Smooth muscle cell of the brain vasculature (primary cell): ENCODE data around the gene IPO4.
"Not testable (repeated sequence)": the region's sequence is repeated elsewhere in the genome, so short reads cannot be mapped to it uniquely, and the experiment has no call there.

Experiments used
- DNase-seq: peaks from one replicate; pipeline ENCODE4 v3.0.0-alpha.2; 2012; ENCODE audit warnings: low read depth, low spot score

IPO4 gene

DNA sequence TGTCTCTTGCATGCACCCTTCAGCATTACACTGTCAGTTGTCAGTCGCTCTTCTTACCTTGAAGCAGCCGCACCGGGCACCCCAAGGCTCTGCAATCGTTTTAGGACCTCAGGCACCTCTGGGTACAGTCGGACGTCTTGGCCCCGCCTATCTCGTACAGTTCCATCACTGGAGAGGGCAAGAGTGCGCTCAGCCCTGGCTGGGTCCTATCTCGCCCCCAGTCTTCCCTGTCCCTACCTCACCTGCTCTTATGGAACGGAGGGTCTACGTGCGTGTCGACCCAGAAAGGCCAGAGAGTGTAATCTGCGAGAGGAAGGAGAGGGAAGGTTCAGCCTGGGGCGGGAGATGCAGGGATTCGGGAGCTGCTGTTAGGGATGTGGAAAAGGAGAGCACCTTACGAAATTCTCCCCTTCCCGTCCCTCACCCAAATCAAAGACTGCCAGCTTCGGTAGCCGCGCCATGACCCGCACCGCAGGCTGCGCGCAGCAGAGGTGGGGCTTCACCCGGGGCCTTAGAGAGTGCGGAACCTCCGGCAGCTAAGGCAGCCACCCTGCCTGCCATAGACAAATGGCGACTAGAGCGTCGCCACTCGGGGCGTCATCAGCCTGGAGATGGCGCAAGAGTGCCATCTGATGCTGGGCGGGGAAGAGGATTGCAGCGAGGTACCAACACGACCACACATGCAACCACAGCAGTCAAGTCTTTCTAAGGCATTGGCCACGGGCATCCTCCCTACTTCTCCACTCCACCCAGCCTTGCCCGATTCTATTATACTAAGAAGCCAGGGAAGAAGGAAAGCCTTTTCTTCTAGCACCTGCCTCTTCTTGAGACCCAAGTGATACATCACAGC, 27.1 kb upstream of the IPO4 start, which contains the start of gene MDP1:
Gene MDP1, minus strand, starts transcription at position 572 of the 850 bp plus-strand sequence. Its CDS starts 111 bp downstream, at position 461.
- DNase-seq, result peak; percentile 66

DNA sequence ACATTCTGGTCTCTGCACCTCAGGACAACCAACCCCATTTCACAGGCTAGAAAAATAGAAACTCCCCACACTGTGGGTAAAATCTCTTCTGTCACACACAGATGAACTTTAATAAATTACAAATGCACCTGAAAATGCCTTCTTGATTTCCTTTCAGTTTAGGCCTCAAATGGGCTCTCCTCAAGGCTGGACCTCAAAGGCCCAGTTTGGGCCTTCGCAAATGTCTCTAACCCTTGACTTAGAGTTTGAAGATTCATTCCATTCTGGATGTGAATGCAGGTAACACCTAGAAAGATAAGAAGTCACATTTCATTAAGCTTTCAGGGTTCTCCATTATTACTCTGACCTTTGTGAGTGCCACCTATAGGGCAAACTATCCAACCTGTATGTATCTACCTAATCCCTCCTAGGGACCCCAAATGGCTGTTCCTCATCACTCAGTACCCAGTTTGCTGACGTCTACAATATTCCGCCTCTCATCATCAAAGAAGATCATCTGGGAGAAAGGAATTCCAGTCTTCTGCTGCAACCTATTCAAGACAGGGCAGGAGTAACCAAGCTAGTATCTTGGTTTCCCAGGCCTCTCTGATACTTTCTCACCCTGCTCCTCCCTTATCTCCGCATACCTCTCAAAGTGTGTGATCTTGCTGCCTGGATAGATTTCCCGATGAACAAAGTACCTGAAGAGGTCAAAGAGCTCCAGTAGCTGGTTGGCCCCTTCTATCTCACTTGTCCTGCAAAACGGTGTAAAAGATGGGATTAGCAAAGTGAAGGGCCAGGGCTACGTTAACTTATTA, 25.4 kb upstream of the IPO4 start:
- no peak for DNase-seq

DNA sequence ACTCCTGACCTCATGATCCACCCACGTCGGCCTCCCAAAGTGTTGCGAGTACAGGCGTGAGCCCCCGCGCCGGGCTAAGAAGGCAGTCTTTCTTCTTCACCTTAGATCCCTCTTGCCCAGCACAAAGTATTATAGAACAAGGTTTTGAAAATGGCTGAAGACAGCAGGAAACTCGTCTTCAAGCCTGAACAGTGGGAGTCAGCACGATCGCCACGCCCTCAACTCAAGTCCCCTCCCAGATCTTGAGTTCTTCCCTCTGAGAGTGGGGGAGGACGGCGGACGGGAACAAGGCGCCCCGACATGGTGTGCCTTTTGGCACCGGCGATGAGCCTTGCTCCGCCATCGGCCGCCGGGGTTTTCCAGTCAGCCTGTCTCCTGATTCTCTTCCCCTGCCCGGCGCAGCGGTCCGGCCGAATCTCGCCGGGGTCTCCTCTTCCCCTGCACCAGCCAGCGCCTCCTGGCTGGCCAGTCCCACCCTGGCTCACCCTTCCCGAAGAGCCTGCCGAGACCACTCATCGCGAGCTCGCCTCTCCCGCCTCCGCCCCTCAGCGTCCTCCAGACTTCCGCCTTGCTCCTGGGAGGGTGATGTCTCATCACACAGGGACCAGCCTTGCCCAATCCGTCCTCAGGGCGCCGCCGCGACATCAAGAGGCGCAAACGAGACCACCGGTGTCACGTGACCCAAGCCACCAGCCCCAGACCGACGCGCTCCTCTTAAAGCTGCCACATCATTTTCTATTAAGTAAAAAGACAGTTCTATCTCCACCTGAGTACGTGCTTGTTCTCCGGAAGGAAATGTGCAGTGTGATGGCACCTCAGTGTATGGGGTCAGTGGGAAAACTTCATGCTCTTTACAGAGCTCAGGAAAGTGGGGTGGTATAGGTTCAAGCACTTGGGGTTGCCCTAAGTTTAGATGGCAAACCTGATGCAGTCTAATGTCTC, 24.6 kb upstream of the IPO4 start, which contains the start of gene CHMP4A:
Gene CHMP4A, minus strand, starts transcription at position 565 of the 942 bp plus-strand sequence. Its CDS starts 49 bp downstream, at position 516.
- peak; percentile 98 for DNase-seq

- no peak for DNase-seq
Observed at GRCh38 chr14:24211311-24211710, 22.7 kb upstream of the IPO4 start.

GRCh38 chr14:24207625-24208024, 19.0 kb upstream of the IPO4 start:
- DNase-seq, result no peak

DNA sequence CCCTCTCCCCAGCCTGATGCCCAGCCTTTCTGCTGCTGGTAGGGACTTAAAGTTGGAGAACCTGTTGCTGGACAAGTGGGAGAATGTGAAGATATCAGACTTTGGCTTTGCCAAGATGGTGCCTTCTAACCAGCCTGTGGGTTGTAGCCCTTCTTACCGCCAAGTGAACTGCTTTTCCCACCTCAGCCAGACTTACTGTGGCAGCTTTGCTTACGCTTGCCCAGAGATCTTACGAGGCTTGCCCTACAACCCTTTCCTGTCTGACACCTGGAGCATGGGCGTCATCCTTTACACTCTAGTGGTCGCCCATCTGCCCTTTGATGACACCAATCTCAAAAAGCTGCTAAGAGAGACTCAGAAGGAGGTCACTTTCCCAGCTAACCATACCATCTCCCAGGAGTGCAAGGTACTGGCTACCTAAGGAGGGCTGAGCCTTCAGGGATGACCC, 18.5 kb upstream of the IPO4 start:
- no peak for DNase-seq

- no peak for DNase-seq
Observed at GRCh38 chr14:24206260-24207103, 17.9 kb upstream of the IPO4 start.

DNA sequence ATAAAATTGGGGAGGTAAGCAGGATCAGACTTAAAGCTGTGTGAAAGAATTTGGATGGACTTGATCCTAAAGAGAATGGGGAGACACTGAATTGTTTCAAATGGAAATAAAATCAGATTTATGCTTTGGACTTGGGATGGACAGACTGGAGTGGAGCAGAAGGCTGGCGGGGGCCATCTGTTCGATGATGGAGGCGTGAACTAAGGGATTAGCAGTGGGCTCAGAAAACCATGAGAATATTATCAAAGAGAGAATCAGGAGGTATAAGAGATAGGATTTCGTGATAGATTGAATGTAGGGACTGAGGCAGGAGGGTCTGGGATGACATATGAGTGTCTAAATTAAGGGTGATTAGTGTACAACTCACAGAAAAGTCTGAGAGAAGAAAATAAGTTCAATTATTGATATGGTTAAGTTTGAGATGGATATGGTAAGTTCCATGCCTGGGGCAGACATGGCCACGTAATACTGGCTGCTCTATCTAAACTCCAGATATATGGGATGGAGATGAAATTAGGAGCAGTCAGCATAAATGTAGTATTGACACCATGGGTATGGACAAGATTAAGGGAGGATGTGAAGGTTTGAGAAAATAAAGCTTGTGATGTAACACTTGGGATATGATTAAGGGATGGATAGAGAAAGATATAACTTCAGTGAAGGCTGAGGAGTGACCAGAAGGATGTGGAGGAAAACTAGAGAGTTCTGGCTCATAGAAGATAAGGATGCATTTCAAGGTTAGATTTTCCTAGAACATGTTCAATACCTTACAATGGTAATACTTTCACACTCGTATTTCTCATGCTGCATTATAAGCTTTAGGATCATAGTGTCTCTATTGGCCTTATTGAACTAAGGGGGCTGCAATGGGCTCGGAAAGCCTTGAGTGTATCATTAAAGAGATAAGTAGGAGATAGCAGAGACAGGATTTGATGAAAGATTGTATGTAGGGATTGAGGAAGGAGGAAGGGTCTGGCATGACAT, 15.8 kb upstream of the IPO4 start:
- DNase-seq, result no peak

DNA sequence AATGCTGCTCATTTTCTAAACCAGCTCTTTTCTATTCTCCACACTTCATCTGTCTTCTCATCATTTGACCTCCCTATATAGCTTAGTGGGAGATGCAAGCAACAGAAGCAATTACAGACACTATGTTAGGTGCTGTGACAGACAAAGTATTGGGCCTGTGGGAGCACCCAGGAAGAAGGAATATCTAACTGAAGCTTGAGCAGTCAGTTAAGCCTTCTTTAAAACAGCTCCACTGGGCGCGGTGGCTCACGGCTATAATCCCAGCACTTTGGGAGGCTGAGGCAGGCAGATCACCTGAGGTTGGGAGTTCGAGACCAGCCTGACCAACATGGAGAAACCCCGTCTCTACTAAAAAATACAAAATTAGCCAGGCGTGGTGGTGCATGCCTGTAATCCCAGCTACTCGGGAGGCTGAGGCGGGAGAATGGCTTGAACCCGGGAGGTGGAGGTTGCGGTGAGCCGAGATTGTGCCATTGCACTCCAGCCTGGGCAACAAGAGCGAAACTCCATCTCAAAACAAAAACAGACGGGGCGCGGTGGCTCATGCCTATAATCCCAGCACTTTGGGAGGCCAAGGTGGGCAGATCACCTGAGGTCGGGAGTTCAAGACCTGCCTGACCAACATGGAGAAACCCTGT, 14.8 kb upstream of the IPO4 start:
- not testable (repeated sequence) for DNase-seq

GRCh38 chr14:24202538-24202937, 13.9 kb upstream of the IPO4 start:
- DNase-seq, result not testable (repeated sequence)

GRCh38 chr14:24198814-24199524, 10.4 kb upstream of the IPO4 start:
- no peak for DNase-seq

- DNase-seq, result no peak
Observed at GRCh38 chr14:24197056-24197450, 8.4 kb upstream of the IPO4 start.

DNA sequence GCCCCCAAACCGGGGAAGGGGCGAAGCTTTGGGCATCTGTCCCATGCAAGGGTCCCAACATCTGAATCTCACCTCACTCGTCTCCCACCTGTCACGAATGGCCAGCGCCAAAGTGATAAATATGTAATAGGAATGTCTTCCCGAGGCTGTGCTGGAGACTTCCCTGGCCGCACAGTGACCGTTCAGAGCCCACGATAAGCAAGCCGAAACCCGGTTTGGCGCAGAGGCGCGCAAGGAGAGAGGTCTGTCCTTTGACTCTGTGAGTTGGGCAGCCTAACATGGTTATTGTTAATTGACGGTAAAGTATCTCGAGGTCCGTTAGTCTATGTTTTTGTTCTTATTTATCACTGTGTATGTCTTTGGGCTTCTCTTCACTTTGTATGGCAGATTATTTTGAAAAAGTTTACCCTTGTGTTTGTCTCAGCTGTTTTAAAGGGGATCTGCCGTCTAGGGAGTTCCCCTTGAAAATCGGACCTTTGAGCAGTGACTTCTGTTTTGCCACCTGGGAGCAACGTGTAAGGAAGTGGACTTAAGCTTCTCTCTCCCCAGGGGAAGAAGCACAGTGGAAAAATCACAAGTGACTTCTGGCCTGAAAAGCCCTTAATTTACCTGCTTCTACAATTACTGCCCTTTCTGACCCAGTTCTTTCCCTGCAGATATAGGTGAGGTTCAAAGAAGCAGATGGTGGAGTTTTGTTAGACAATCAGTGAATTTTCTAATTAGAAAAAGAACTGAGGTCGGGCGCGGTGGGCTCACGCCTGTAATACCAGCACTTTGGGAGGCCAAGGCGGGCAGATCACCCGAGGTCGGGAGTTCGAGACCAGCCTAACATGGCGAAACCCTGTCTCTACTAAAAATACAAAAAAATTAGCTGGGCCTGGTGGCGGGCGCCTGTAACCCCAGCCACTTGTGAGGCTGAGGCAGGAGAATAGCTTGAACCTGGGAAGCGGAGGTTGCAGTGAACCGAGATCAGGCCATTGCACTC, 7.7 kb upstream of the IPO4 start:
- no peak for DNase-seq

DNA sequence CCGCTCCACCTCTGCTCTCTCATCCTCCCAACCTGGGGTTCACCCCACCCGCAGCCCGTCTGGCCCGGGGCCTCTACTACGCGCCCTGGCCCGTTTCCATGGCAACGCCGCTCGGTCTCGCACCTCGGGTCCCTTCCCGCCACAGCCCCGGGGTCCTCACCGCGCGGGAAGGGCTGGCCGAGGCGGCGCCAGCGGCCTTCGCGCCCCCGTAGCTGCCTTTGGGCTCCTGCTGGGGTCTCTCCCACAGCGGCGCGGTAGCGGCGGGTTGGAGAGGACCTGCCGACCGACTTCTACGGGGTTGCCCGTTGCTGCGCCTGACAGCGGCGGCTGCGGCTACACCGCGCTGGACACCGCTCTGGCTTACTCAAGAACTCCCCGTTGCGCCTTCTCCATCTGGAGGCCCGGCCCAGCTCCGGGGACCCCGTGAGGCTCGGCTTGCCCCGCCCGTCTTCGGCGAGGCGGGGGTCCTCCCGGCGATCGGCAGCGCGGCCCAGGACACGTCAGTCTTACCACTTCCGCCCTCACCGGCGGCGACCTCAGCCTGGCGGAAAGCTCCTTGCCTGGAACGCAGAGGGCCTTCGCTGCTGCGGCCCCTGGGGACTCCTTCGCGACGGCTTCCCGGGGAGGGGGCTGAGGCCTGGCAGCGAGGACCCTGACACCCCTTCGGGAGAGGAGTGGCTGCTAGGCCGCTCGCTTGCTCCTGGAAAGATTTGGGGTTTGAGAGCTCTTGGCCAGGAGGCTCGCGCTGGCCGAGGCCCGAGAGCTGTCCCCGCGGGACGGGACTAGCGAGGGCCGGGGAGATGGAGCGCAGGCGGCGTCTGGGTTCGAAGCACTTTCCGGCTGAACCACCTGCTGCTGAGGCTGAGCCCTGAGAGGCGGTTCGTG, 6.8 kb upstream of the IPO4 start, which contains the start of gene TM9SF1:
Gene TM9SF1, minus strand, starts transcription at position 256 of the 885 bp plus-strand sequence. CDS start 422 bp downstream, outside the sequence.
- peak; percentile 74 for DNase-seq

GRCh38 chr14:24194873-24195185, 6.2 kb upstream of the IPO4 start:
- DNase-seq, result no peak
